ENCODE measurements around the gene IGF2BP1.

The IGF2BP1 gene

DNA sequence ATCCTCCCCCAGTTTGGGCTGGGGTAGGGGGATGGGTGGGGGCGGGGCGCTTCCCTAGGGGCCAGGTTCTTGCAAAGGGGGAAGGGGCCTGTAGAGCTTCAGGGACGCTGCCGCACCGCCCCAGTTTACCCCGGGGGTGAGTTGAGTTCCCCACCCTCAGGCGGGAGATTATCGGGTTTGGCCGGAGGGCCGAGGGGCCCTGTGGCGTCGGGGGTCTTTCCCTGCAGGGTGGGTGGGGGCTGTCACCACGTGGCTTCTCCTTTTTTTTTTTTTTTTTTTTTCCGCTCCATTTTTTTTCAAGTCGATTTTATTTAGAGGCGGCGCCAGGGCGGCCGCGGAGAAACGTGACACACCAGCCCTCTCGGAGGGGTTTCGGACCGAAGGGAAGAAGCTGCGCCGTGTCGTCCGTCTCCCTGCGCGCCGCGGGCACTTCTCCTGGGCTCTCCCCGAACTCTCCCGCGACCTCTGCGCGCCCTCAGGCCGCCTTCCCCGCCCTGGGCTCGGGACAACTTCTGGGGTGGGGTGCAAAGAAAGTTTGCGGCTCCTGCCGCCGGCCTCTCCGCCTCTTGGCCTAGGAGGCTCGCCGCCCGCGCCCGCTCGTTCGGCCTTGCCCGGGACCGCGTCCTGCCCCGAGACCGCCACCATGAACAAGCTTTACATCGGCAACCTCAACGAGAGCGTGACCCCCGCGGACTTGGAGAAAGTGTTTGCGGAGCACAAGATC lies at the start of gene IGF2BP1:
TSS of gene IGF2BP1 (plus strand) at position 283 of the 724 bp plus-strand sequence. CDS start at position 644, 361 bp downstream.
- no peak for DNase-seq

DNA sequence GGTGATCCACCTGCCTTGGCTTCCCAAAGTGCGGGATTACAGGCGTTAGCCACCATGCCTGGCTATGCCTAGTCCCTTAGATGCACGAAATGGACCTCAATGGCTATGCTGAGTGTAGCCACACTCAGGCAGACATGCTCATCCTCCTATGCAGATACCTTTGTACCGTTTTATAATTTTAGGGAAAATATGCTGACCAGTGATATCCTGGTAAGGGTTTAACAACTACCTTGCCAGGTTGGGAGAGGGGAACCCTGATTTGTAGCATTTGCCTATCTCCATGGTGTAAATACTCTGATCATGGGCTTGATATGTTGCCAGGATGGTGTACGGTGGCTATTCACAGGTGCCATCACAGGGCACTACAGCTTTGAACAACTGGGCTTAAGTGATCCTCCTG lies 45.6 kb upstream of the IGF2BP1 start:
- DNase-seq: no peak

DNA sequence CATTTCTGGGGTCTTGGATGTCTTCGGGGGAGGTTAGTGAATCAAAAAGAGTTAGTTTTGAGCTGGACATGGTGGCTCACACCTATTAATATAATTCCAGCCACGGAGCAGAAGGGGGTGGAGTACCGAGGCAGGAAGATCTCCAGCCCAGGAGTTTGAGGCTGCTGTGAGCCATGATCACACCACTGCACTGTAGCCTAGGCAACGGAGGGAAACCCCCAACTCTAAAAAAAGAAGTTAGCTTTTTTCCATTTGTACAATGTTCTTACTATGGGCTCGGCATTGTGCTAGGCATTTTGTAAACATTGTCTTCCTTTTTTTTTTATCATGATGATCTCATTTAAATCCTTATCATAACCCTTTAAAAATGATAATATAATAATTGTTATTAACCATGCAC lies 44.3 kb upstream of the IGF2BP1 start:
- DNase-seq: no peak

DNA sequence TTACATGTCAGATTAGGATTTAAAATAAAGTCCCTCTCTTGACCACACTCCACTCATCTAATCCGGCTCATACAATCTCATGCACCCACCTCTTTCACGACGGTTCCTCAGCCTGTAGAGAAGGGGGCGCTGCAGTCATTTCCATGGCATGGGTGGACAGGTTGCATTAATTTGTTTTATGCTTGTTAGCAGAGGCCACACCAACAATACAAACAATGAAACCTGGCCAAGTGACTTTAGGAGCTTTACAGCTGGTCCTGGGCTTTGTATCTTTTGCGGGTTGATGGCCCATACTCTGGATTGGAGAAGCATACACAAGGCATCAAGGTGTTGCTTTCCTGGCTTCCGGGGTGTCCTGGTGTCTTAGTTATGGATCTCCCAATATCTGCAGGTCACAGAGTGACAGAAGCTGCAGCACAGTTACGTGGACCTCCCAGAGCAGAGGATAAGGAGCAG lies 42.9 kb upstream of the IGF2BP1 start:
- DNase-seq: no peak

DNA sequence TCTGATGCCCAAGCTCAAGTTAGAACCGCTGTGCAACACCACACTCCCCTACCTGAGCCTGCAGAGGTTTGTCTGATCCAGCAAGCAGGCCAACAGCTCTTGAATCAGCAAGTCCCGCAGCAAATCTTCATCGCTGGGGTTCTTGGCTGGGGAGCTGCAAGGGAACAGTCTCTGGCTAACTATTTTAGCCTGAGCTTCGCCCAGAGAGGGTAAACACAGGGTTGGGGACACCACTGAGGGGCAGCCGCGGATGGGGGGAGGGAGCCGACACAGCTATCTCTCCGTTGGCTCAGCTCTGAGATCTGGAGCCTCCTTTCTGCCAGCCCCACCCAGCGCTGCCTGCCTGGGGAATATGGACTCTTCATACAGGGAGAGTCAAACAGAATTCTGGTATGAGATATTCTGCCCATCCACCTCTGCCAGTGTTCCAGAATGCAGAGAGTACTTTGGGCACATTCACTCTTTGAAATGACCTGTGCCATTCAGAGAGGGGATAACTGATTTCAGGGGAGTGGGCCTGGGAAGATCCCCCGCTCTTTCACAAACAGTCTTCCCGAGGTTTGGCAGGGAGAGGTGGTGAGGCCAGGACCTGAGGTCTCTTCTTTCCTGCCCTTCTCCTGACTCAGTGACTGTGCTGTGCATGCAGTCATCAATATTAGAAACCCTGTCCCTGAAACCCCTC lies 36.2 kb upstream of the IGF2BP1 start:
- DNase-seq: no peak

DNA sequence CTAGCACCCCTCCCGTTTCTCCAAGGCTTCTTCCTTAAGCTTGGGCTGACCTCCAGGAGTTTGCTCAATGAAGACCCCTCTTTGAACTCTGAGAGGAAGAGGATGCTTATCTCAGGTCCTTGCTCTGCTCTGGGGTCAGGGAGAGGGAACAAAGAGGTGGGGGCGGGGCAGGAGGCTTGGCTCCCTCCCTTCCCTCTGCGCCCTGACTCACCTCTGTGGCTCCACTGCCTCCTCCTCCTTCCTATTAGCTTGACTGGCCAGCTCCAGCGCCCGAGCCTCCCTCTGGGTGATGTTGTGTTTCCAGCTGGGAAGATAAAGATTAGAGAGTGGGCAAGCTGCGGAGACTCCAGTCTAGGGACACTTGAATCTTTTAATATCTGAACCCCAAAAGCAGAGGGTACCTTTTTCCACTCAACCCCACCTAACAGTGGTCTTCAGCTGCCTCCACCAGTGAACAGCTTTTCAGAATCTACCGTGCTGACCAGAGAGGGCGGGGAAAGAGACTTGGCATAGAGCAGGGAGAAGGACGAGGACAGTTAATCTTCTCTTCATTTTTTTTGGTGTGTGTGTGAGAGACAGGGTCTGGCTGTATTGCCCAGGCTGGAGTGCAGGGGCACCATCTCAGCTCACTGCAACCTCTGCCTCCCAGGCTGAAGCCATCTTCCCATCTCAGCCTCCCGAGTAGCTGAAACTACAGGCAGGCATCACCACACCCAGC lies 35.5 kb upstream of the IGF2BP1 start:
- DNase-seq: no peak

DNA sequence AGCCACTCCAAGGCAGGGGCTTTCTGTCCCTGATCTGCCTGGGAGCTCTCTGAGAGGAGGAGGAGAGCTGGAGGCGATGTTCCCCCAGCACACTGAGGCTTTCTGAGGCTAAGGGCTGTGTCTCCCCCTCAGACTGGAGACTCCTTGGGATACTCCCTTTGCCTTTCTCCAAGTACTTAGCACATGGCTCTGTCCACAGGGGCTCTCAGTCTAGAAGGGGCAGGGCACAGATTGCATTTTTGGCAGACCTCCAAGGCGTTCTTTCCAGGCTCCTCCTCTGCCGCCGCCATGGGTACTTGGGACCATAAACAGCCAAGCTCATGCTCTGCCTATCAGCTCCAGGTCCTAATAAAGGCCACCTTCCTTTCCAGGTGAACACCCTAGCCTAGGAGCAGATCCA lies 27.0 kb upstream of the IGF2BP1 start:
- DNase-seq: no peak

DNA sequence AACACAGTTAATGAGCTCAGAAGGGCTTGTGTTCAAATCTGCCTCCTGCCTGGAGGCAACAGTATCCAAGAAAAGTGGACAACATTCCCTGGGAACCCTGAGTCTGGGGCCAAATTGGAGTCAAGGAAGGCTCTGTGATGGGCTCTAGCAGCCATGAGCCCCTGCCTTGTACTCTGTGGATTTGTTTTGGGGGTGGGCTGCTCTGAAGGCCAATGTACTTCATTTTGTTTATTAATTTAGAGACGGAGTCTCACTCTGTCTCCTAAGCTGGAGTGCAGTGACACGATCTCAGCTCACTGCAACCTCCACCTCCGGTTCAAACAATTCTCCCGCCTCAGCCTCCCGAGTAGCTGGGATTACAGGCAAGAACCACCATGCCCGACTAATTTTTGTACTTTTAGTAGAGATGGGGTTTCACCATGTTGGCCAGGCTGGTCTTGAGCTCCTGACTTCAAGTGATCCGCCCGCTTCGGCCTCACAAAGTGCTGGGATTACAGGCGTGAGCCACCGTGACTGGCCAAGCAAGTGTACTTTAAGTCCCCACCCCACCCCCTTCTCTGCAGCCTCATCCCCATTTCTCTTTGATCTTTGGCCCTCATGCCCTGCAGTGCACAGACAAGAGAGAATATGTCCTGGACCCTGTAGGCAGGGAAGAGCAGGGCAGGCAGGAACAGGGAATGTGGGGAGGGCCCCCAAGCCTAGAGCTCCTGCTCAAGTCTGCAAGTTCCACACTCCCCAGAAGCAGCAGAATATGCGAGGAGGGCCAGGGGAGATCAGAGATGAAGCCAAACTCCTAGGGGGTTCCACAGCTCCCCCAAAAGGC lies 26.1 kb upstream of the IGF2BP1 start:
- DNase-seq: no peak

DNA sequence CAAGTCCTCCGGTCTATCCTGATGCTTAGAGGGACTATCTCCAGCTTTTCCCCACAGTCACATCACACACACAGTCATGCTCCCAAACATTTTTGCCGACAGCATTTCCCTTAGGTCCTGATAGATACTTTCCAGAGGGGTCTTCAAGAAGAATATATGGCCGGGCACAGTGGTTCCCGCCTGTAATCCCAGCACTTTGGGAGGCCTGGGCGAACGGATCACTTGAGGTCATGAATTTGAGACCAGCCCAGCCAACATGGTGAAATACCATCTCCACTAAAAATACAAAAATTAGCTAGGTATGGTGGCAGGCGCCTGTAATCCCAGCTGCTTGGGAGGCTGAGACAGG lies 24.5 kb upstream of the IGF2BP1 start:
- no peak for DNase-seq

DNA sequence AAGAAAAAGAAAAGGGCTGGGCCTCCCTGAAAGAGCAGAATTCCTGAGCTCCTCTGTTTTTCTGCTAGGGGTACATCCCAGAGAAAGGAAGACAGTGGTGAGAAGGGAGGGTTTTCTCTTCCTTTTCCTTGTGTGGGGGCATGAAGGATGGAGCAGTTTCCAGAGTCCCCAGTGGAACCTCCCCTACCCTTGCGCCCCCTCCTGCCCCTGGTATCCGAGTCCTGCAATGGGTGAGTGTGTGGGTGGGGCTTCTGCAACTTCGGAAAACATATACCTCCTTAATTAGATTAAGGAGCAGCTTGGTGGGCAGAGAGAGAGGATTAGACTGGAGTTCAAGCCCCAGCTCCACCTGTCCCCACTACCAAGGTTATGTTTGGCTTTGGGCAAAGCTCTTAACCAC lies 23.4 kb upstream of the IGF2BP1 start:
- no peak for DNase-seq

DNA sequence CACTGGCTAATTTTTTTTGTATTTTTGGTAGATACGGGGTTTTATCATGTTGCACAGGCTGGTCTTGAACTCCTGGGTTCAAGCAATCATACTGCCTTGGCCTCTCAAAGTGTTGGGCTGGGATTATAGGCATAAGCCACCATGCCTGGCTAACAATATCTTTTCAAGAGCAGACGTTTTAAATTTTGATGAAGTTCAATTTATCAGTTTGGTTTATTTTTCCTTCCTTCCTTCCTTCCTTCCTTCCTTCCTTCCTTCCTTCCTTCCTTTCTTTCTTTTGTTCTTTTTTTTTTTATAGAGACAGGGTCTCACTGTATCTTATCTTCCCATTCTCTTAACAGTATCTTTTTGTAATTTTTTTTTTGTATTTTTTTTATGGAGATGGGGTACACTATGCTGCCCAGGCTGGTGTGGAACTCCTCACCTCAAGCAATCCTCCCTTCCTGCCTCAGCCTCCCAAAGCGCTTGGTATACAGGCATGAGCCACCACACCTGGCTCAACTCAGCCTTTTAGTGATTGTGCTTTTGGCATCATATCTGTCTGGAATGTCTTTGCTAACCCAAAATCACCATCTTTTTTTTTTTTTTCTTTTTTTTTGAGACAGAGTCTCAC lies 15.2 kb upstream of the IGF2BP1 start:
- no peak for DNase-seq

DNA sequence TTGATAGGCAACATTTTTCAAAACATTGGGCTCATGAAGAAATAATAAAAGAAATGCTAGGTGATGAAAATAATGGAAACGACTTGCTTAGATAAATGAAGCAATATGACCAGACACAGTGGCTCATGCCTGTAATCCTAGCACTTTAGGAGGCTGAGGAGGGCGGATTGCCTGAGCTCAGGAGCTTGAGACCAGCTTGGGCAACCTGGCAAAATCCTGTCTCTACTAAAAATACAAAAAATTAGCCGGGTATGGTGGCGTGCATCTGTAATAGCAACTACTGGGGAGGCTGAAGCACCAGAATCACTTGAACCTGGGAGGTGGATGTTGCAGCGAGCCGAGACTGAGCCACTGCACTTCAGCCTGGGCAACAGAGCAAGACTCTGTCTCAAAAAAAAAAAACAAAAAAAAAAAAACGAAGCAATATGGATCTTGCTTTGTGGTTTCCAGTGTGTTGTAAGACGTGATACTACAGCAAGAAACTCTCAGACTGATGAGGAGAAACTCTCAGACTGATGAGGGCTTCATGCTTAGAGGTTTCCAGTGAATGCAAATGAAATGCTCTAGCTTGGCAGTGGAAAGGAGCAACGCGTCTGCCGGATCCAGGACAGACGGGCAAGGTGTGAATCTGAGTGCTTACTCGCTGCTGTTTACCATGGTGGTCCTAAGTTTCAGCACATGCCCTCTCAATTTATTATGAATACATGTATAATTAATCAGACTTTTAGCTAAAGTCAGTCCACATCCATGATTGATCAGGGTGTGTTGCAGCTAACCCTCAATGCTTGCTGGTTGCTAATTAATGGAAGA lies 11.5 kb upstream of the IGF2BP1 start:
- DNase-seq: no peak

DNA sequence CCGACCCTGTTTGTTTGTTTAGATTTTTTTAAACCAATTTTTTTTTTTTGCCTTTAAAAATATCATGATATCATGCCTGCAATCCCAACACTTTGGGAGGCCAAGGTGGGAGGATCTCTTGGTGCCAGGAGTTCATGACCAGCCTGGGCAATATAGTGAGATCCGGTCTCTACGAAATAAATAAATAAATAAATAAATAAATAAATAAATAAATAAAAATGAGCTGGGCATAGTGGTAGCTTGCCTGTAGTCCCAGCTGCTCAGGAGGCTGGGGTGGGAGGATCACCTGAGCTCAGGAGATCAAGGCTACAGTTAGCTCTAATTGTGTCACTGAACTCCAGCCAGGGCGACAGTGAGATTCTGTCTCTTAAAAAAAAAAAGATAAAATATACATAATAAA lies 8.1 kb upstream of the IGF2BP1 start:
- DNase-seq: no peak

DNA sequence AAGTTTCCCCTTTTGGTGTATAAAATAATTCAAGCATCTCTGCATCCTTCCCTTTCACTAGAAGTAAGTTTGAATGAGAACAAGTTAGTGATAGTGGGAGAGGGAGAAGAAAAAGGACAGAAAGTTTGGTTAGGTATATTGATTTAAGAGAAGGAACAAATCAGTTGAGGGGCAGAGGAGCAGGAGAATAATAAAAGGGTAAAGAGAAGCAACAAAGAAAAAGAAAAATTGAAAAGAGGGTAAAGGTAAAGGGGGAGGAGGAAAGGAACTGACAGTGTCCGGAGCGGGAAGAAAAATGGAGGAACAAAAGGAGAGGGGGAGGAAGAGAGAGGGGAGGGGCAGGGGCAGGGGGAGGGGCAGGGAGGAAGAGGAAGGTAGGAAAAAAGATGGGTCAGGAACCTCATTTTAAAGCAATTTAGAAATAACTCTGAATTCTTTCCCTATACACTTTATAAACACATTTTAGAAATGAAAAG lies 6.3 kb upstream of the IGF2BP1 start:
- no peak for DNase-seq

DNA sequence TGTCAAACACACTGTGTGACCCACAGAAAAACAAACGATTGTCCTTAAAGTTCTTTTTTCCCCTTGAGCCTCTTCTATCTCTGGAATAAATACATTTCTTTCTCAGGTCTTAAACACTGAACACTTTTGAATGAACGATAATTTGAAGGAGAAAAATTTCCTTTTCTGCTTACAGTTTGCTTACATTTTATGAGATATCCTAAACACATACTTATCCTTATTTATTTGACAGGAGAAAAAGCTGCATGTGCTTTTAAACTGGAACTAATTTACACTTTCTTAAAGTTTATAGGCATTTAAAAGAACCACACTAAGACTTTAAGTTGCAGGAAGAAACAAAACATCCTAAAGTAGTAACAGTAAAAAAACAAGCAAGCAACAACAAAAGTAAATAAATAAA lies 4.7 kb upstream of the IGF2BP1 start:
- DNase-seq: no peak

DNA sequence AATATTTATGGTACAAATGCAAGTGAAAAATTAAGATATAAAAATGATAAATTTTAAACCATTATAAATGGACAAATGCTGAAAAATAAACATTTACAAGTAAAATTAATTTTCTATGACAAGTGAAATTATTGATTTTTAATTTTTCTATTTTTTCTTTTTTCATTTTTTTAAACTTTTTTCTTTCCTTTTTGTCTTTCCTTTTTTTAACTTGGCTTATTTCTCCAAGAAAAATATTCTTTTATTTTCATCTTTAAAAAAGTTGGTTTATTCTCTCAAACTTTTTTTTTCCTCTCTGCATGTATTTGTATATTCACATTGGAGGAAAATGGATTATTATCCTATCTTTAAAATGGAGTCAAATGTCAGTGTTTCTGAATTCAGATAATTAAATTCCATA lies 3.9 kb upstream of the IGF2BP1 start:
- DNase-seq: no peak

DNA sequence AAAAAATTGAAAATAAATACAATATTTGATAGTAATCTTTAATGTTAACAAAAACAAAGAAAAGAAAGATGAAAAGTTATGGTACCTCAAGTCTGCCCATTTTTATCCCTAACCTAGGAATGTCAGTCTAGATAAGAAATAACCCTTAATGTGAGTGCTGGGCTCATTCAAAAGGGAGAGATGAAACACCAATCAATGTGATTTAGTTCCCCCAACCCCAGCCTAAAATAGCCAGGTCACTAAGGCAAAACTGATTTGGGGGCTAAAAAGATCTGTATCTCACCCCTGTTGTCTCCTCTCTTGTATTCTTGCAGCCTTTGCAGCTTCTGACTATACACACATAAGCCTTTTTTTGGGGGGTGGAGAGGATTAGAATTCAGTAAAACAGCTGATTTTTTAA lies 3.2 kb upstream of the IGF2BP1 start:
- DNase-seq: no peak

DNA sequence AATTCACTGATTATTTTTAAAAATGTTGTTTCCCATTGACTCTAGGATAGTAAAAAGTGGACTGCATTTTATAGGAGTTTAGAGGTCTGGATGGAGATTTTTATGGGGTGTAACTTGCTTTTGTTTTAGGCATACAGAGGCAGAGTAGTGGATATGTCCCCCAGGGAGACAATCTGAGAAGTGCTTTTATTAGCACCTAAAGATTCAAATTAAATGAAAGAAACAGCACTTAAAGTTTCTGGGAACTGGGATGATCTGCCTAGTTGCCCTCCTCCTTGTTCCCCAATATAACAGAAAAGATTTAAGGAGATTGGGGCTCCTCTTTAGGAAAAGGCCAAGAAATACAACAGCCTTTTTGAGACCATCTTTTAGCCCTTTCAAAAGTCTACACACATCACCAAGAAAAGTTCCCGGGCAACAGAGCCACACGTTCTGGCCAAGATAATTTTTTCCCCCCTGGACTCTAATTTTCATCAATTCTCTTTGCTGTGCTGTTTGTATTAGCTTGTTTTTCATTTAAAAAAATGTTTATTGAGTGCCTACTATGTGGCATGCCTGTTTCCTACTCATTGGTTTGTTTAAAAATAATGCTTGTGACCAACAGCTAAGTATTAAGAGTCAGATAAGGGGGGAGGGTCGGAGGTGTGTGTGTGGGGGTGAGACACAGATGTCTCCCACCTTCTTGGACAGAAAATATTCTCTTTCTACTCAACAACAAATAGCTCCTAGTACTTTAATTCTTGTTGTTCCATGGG lies 2.5 kb upstream of the IGF2BP1 start:
- DNase-seq: no peak

DNA sequence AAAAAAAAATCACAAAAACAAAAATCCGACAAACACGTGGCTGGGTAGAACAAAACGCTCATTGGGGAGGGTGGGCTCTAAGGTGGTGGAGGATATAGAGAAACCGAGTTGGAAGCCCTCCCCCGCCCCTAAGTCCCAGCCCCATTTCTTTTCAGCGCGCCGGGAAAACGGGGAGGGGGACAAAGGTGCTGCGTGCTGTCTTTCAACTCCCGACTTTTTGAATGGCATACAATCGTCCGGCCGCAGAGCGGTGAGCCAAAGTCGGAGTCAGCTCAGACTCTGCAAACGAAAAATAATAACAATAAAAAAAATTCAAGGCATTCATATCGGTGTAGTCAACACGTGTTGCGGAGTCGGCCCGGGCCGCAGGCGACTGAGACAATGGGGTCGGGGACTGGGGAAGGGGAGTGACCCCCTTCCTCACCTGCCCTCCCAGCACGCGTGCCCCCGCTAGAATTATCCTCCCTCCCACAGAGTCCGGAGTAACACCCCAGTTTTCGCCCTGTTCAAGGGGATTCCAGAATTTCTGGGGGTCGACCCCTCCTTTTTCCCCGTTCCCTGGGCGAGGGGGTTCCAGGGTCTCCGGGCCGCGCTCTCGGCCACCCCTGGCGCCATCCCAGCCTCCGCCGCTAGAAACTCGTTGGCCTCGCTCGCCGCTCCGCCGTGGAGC lies 1.7 kb upstream of the IGF2BP1 start:
- no peak for DNase-seq

Data from hippocampal formation (tissue), 2 donors.